HG03457 (cell line): Measurements from ENCODE around the gene CD300LD.
"Not testable (repeated sequence)": the region's sequence is repeated elsewhere in the genome, so short reads cannot be mapped to it uniquely, and the experiment has no call there.

Experiments used
- ATAC-seq: cut with Tn5 transposase; IDR thresholded peaks from one replicate; pipeline ENCODE4 v1.9.1; 2021; ENCODE audit warnings: moderate number of reproducible peaks; ENCODE audit not compliant: unreplicated experiment

The CD300LD gene

DNA sequence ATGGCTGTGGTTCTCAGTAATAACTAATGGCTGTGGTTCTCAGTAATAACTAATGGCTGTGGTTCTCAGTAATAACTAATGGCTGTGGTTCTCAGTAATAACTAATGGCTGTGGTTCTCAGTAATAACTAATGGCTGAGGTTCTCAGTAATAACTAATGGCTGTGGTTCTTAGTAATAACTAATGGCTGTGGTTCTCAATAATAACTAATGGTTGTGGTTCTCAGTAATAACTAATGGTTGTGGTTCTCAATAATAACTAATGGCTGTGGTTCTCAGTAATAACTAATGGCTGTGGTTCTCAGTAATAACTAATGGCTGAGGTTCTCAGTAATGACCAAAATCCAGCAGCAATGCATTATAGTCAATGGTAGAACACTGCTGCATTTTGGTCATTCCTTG, 18.4 kb downstream of the CD300LD start:
- not testable (repeated sequence) for ATAC-seq

DNA sequence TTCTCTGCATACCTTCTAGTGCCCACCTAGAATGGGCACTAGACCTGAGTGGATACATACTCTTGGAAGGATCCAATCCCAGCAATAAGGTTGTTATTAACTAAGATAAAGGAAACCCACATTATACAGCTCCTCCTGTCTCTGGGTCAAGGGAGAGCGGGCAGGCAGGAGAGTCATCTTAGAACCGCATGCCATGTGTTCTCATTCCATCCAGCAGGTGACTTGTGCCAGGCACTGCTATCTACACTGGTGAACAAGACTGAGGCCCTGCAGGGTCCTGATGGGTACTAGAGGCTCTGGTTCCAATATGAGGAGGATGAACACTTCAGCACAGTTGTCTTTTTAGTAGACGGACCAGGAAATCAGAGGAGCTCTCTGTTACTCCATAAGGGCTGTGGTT, 18.9 kb downstream of the CD300LD start:
- no peak for ATAC-seq

GRCh38 chr17:74571621-74572270, 20.3 kb downstream of the CD300LD start:
- no peak for ATAC-seq

DNA sequence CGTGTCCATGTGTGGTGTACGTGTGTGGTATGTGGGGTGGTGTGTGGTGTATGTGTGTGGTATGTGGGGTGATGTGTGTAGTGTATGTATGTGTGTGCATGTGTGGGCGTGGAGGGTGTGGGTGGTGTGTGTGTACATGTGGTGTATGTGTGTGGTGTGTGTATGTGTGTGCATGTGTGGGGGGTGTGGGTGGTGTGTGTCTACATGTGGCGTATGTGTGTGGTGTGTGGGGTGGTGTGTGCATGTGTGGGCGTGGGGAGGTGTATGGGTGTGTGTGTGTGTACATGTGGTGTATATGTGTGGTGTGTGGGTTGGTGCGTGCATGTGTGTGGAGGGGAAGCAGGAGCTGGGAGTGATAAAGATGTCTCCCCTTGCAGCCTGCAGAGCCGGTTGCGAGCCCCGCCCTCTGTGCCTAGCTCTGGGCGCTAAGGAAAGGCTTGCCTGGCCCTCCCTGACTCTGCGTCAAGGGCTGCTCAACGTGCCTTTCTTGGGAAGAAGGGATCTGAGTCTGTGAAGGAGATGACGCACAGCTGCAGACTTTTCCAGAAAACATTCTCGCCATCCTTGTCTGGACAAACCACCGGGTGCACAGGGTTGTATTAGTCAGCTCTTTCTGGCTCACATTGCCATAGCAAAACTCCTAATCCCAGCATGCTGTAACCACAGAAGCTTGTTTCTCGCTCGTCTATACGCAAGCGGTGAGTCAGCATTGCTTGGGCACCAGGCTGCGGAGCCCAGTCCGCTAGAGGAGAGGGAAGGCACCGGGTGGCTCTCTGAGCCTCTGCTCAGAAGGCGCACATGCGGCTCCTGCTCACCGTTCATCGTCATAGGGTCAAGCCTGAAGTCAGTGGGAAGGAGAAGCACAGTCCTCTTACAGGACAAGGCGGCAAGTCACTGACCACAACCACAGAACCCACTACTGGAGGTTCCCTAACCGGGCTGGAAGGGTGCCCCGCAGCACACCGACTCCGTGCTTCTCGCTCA, 22.8 kb downstream of the CD300LD start:
- no peak for ATAC-seq

GRCh38 chr17:74568106-74568873, 23.8 kb downstream of the CD300LD start:
- no peak for ATAC-seq

GRCh38 chr17:74567397-74567796, 24.7 kb downstream of the CD300LD start, which contains the start of gene CD300H:
Gene CD300H (minus strand): TSS chr17:74567509.
- no peak for ATAC-seq

DNA sequence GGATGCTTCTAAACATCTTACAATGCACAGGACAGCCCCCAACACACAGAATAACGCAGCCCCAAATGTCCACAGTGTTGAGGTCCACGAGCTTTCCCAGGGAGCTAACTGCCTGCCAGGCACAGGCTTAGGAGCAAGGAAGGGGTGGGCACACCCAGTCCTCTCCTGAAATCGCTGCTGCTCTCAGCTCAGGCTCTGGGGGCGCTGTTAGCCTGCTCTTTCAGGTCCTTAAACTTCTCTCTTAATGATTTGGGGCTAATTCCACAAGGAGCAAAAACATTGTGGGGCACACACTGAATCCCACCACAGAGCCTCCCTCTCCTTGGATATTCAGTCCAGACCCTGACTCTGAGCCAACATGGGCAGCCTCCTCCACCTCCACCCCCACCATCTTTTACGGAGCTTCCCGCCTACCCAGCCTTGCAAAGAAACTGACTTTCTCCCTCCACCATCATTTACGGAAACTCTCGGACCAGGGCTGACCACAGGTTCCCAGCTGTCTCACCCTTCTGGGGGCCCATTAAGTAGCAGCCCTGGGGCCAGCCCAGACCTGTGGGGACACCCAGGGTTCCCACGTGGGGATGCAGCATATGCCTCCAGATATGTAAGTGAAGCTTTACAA, 25.8 kb downstream of the CD300LD start:
- no peak for ATAC-seq

GRCh38 chr17:74565126-74565525, 27.0 kb downstream of the CD300LD start:
- ATAC-seq, result no peak

DNA sequence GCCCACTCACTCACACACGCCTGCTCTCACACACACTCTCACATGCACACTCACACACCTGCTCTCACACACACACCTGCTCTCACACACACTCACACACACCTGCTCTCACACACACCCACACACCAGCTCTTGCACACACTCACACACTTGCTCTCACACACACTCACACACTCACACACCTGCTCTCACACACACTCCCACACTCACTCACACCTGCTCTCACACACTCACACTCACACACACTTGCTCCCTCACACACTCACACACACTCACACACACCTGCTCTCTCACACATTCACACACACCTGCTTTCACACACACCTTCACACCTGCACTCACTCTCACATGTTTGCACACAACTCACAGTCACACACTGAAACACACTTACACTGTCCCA, 28.7 kb downstream of the CD300LD start:
- ATAC-seq, result no peak

- ATAC-seq, result no peak
These were observed 30.5 kb downstream of the CD300LD start for GRCh38 chr17:74561586-74561985.

DNA sequence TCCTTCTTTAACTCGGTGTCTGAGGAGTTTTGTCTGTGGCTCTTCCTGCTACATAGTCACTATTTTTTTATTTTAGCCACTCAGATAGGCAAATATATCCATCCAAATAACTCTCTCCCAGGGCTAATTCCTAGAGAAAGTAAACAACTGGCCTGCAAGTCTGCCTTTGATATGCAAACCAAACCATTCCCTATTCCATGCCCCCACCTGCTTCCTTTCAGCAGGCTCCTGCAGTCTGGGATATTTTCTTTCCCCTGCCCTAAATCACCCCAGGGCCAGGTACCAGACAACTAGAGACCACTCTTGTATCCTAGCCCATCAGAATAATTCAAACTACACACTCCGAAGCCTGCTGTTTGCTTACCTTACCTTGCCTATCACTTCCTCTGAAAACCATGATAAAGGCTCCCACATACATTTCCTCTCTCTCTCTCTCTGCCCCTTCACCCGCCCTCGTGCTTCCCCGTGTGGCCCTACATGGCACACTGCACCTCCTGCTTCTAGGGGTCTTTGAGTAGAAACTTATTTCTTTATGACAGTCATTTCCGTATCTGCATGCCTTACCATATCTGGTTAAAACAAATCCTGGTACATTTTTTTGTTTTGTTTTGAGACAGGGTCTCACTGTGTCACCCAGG, 33.1 kb downstream of the CD300LD start:
- ATAC-seq, result no peak

GRCh38 chr17:74558402-74558801, 33.7 kb downstream of the CD300LD start:
- ATAC-seq, result not testable (repeated sequence)

GRCh38 chr17:74555427-74555940, 36.6 kb downstream of the CD300LD start:
- no peak for ATAC-seq

DNA sequence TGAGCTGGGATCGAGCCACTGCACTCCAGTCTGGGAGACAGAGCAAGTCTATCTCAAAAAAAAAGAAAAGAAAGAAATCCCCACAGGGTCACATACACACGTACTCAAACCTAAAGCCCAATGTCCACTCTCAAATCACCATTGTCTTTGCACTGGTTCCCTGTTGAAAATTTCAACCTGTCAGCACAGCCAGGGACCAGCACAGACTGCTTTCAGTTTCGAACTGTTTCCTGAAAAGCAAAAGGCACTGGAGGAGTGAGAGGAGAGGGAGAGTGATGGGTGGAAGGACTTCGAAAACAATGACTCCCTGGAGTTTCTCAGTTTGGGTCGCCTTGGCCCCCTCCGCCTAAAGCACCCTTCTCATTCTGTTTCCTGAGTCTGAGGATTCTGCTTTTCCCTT, 37.2 kb downstream of the CD300LD start:
- no peak for ATAC-seq

- no peak for ATAC-seq
These were observed 40.0 kb downstream of the CD300LD start for GRCh38 chr17:74552037-74552436.

DNA sequence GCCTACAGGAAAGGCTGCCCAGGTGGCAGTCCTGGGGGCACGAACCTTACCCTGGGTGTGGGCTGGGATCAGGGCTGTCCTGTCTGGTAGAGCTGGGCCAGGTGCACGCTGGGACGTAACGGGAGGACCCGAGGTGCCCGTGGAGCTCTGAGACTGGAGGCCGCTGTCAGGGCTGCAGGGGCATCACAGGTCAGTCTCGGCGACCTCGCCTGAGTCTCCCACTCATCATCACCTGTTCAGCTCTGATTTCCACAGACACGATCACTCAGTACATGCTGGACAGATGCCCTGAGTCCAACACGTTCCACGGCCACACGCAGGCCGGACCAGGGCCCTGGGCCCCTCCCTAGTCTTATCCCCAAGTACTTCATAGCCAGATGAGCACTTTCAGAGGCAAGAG, 41.5 kb downstream of the CD300LD start:
- no peak for ATAC-seq

GRCh38 chr17:74549343-74549742, 42.7 kb downstream of the CD300LD start:
- no peak for ATAC-seq

DNA sequence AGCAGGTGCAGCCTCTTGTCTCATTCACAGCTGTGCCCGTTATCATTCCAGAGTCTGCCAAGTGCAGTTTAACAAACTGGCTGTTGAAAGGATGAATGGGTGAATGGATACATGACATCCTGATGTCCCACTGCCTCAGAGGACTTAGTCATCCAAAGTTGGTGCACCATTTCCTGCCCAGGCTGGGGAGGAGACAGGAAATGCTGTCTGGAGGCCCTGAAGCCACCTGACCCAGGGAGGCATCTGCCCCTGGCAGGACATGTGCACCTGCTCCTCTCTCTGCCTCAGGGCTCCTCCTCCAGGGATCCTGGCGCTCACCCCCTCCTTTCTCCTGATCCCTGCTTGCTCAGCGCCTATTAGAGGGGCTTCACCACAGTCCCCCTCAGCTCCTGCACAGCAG, 44.3 kb downstream of the CD300LD start:
- ATAC-seq, result no peak

DNA sequence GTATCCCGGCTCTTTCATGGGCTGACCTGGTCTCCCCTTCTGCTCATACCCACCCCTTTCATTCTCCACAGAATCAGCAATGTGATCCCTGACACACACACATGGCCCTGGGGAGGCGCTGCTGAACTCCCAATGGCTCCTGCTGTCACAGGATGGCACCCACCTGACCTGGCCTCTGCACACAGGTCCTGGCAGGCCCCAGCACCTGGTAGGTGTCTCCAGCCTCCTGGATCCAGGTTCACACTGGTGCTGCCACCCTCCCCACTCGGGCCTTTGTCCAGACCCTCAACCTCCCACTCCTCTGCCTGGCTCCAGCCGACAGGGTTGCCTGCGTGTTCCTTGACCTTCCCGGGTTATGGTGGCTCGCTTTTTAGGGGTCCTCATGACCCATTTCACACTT, 44.8 kb downstream of the CD300LD start:
- no peak for ATAC-seq

DNA sequence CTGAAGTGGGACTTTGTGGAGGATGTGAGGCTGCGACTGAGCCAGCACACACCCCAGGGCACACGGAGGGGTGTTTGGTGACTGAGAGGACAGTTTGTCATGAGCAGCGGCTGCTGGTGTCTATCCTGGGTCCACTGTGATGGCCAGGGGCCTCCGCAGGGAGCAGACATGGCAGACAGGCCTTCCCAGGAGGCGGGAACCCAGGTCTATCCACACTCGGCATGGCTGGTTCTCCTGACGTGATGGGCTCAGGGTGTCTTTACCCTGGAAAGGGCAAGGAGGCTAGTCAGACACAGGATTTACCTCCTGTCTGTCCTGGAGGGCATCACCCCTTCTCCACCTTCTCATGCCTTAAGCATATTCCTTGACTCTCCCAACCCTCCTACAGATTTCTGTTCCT, 45.5 kb downstream of the CD300LD start:
- ATAC-seq, result no peak
